GM12878 (cell line): ENCODE measurements around the gene PLXNB2. TPM values are rescaled to one million over a fixed set of nuclear protein-coding genes. Genes with fewer than 3 reads are reported as not detected.
A peak's percentile ranks its signal among the peaks of the same experiment; 100 is the strongest.

Experiments
- ATAC-seq: fragments of 200-7000 bp; cut with Tn5 transposase; 3 replicates; pipeline ENCODE4 v1.9.1; 2020; ENCODE audit warnings: mild to moderate bottlenecking, moderate library complexity
- BruUV-seq: library from RNA; stranded (reverse); fragments of 400-500 nt; replicated peaks from 2 replicates; lab custom pipeline; 2021; lab: Mats Ljungman, UMichigan
- CTCF ChIA-PET: fragments of 300-600 bp; sonication (Branson Sonifier 250); formaldehyde crosslinking; extraction: SDS; loops from one replicate; lab custom pipeline; 2021; ENCODE audit warnings: inconsistent platforms; lab: Yijun Ruan, JAX
- POLR2A ChIA-PET: fragments of 350-600 bp; formaldehyde crosslinking; extraction: SDS; loops from one replicate; lab custom pipeline; 2021; ENCODE audit warnings: inconsistent platforms; lab: Charles Lee
- RAD21 ChIA-PET: fragments of 300-600 bp; sonication (Branson Sonifier 250); formaldehyde crosslinking; loops from one replicate; lab custom pipeline; 2023; ENCODE audit warnings: antibody characterized with exemption; ENCODE audit not compliant: unreplicated experiment; lab: Charles Lee
- SMC1A ChIA-PET: fragments of 300-600 bp; sonication (Branson Sonifier 250); formaldehyde crosslinking; loops from one replicate; lab custom pipeline; 2023; ENCODE audit not compliant: unreplicated experiment, uncharacterized antibody; lab: Charles Lee
- DNase-seq: peaks from one replicate; pipeline ENCODE4 v3.0.0-alpha.2; 2011; ENCODE audit warnings: low read depth, low spot score
- FAIRE-seq: peaks from 3 replicates; lab custom pipeline; 2011; peaks lifted over from hg19 to GRCh38; lab: Jason Lieb, UNC
- H2AFZ ChIP-seq: 2 replicates; pipeline ENCODE4 v1.6.0; 2011; ENCODE audit warnings: low read depth, low read length, control low read depth; ENCODE audit not compliant: control insufficient read depth
- H3K27ac ChIP-seq: 2 replicates; pipeline ENCODE4 v1.5.1; 2011; ENCODE audit warnings: control low read depth; ENCODE audit not compliant: control insufficient read depth, insufficient read depth
- H3K27me3 ChIP-seq, 2 experiments: replicated peaks in 1 of 2; 2 replicates each; pipeline versions ENCODE4 v1.6.0 to v1.6.1; 2011; ENCODE audit warnings: low read length in 1 of 2; ENCODE audit not compliant: control insufficient read depth in 2 of 2, insufficient read depth in 2 of 2
- H3K36me3 ChIP-seq, 2 experiments: 2 replicates each; pipeline ENCODE4 v1.5.1; 2011; ENCODE audit warnings: low read length in 1 of 2; ENCODE audit not compliant: control insufficient read depth in 2 of 2, insufficient read depth in 2 of 2
- H3K4me1 ChIP-seq: 2 replicates; pipeline ENCODE4 v1.6.1; 2011; ENCODE audit warnings: mild to moderate bottlenecking, low read length, moderate library complexity, mixed read lengths; ENCODE audit not compliant: control insufficient read depth, insufficient read depth
- H3K4me2 ChIP-seq: 2 replicates; pipeline ENCODE4 v1.6.0; 2011; ENCODE audit warnings: control low read depth; ENCODE audit not compliant: control insufficient read depth, insufficient read depth
- H3K4me3 ChIP-seq: fragments of 200-600 bp; sonication (generic); 2 replicates; pipeline ENCODE4 v1.5.1; 2016
- H3K79me2 ChIP-seq: 2 replicates; pipeline ENCODE4 v1.6.0; 2011; ENCODE audit warnings: low read length; ENCODE audit not compliant: control insufficient read depth, insufficient read depth
- H3K9ac ChIP-seq: 2 replicates; pipeline ENCODE4 v1.8.0; 2011; ENCODE audit warnings: low read length, control low read depth, mixed read lengths; ENCODE audit not compliant: control insufficient read depth, insufficient read depth
- H3K9me3 ChIP-seq: replicated peaks from 3 replicates; pipeline ENCODE4 v1.5.1; 2011; ENCODE audit warnings: mild to moderate bottlenecking, low read length; ENCODE audit not compliant: control insufficient read depth, insufficient read depth
- H4K20me1 ChIP-seq: 2 replicates; pipeline ENCODE4 v1.6.0; 2011; ENCODE audit not compliant: control insufficient read depth, insufficient read depth
- EGR1 ChIP-seq, 2 experiments: IDR thresholded peaks; 1 replicate in 1 of 2; 2 replicates in 1 of 2; pipeline ENCODE4 v1.6.1; 2011 to 2012; ENCODE audit warnings: low read depth in 2 of 2, low read length in 2 of 2, borderline replicate concordance in 1 of 2, mild to moderate bottlenecking in 1 of 2, moderate library complexity in 1 of 2
- GATAD2B ChIP-seq: fragments of 450-650 bp; conservative IDR thresholded peaks from 2 replicates; pipeline ENCODE4 v1.6.1; 2017; ENCODE audit warnings: low read depth, mild to moderate bottlenecking, moderate library complexity
- HDAC2 ChIP-seq: fragments of 200-600 bp; sonication (generic); IDR thresholded peaks from 2 replicates; pipeline ENCODE4 v1.6.1; 2017
- HDAC6 ChIP-seq: fragments of 200-600 bp; sonication (generic); IDR thresholded peaks from one replicate; pipeline ENCODE4 v1.8.0; 2017; ENCODE audit warnings: antibody characterized with exemption; ENCODE audit not compliant: unreplicated experiment
- IKZF1 ChIP-seq: fragments of 450-650 bp; conservative IDR thresholded peaks from 2 replicates; pipeline ENCODE4 v1.6.1; 2017; ENCODE audit warnings: antibody characterized with exemption, mild to moderate bottlenecking
- JUND ChIP-seq: IDR thresholded peaks from 2 replicates; pipeline ENCODE4 v1.6.1; 2012; ENCODE audit warnings: low read depth, mild to moderate bottlenecking, low read length, improper control_type of control experiment, moderate library complexity
- LARP7 ChIP-seq: fragments of 450-650 bp; IDR thresholded peaks from 2 replicates; pipeline ENCODE4 v1.6.1; 2017; ENCODE audit warnings: mild to moderate bottlenecking
- MYB ChIP-seq: fragments of 150-350 bp; IDR thresholded peaks from 2 replicates; pipeline ENCODE4 v1.6.1; 2014; ENCODE audit warnings: mild to moderate bottlenecking, low read depth, low read length, borderline replicate concordance
- RCOR1 ChIP-seq: conservative IDR thresholded peaks from 2 replicates; pipeline ENCODE4 v1.6.1; 2012; ENCODE audit warnings: low read depth, low read length, improper control_type of control experiment
- SREBF2 ChIP-seq: IDR thresholded peaks from 2 replicates; pipeline ENCODE4 v1.6.1; 2012; ENCODE audit warnings: mild to moderate bottlenecking, low read length
- WGBS: methylation state at CpG from one replicate; pipeline ENCODE4 v1.1.6; 2016; ENCODE audit warnings: low lambda C conversion rate; ENCODE audit not compliant: insufficient replicate concordance, insufficient coverage; ENCODE audit errors: missing lambda C conversion rate; 5-methylcytosine and 5-hydroxymethylcytosine counted together
- in situ Hi-C: fragments of 300-500 bp; cut with MboI; formaldehyde crosslinking; loops from 9 replicates; pipeline ENCODE4 v1.14.3; 2018; ENCODE audit warnings: mixed read lengths
- intact Hi-C: fragments of 100-400 bp; cut with micrococcal nuclease; formaldehyde crosslinking; loops from one replicate; pipeline ENCODE4 v1.14.2; 2022; ENCODE audit not compliant: unreplicated experiment
- polyA plus RNA-seq, 11 experiments: library from polyadenylated mRNA; depleted of rRNA in 4 of 11; unstranded in 6 of 11; stranded (reverse) in 5 of 11; fragments of >200 nt; fragmentation: Nextera tagmentation in 4 of 11; fragmentation: Illumina TruSeq in 1 of 11; extraction: Ambion mirVana in 4 of 11; extraction: Trizol in 1 of 11; gene quantifications; 1 replicate in 1 of 11; 2 replicates in 10 of 11; pipeline versions ENCODE4 v1.2.1 to v1.2.3, GENCODE V29; 2011 to 2016; ENCODE audit warnings: inconsistent platforms in 2 of 11, missing spikeins in 2 of 11, low read depth in 1 of 11
- total RNA-seq, 4 experiments: library from RNA; depleted of rRNA in 3 of 4; stranded (reverse); fragments of >200 nt in 3 of 4; fragmentation: Illumina TruSeq in 1 of 4; extraction: Trizol in 1 of 4; gene quantifications; 2 replicates each; pipeline versions ENCODE4 v1.2.1 to v1.2.3, GENCODE V29; 2013 to 2021
- TF ChIP-seq, protein P1 (sequence below): fragments of 450-650 bp; IDR thresholded peaks from 2 replicates; pipeline ENCODE4 v1.6.1; 2017; ENCODE audit warnings: low read depth, mild to moderate bottlenecking, moderate library complexity
- TF ChIP-seq, protein P2 (sequence below): fragments of 450-650 bp; IDR thresholded peaks from 2 replicates; pipeline ENCODE4 v1.6.1; 2017; ENCODE audit warnings: mild to moderate bottlenecking

PLXNB2 gene
- total and polyA plus RNA-seq, 10 of the 15 experiments (the other 5 are each of a cell fraction or from before 2014, with no cell fraction given): 0.68 to 134 (median 41.9) TPM

GRCh38 chr22:50306753-50307749, at the start of gene PLXNB2 (continued):
- TF ChIP-seq EGR1 (IDR thresholded peaks at IDR 0.05; ENCODE audit: borderline replicate concordance in 1 of 2, low read depth in 2 of 2, low read length in 2 of 2) (peak in 1 of 2 experiments; percentile 40; a peak in 1 of 3 replicates), JUND (no peak), IKZF1 (peak; percentile 66), LARP7 (peak; percentile 73; the same call in 1 of the 2 replicates)

DNA sequence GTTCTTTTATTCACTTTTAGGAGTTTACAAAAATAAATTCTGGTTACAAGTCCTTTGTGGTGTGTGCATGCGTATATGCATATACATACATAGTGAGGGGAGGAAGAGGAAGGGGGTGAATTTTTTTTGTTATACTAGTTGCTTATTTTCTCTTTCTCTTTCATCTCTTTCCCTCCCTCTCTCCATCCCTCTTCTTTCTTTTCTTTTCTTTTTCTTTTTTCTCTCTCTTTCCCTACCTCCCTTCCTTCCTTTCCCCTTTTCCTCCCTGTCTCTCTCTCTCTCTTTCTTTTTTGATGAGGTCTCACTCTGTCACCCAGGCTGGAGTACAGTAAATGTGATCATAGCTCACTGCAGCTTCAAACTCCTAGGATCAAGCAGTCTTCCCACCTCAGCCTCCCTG, 49.8 kb upstream of the PLXNB2 start:
- H3K9ac ChIP-seq: no peak overlapping the region
- H3K27me3 ChIP-seq: no peaks in the 10 kb centered on the region
- DNase-seq: no peak
- 100% methylated on average over 1 of the region's 1 CpG for WGBS
- no peak for ATAC-seq
- H3K36me3 ChIP-seq: peaks cover 0 to 2% of the 10 kb centered on the region in 2 experiments; a peak in 3 of 4 replicates
- no peaks in the 10 kb centered on the region for H4K20me1 ChIP-seq
- H3K79me2 ChIP-seq: peaks cover 8% of the 10 kb centered on the region
- CTCF ChIA-PET: no interaction called here
- H3K4me2 ChIP-seq: no peak overlapping the region
- in situ Hi-C loops: no loop called here
- no TSS peak for BruUV-seq
- RAD21 ChIA-PET: no interaction called here
- no peaks in the 10 kb centered on the region for H3K9me3 ChIP-seq
- no peak overlapping the region for H2AFZ ChIP-seq
- no peak for TF ChIP-seq RCOR1
- TF ChIP-seq MYB: no peak
- TF ChIP-seq, protein P1, sequence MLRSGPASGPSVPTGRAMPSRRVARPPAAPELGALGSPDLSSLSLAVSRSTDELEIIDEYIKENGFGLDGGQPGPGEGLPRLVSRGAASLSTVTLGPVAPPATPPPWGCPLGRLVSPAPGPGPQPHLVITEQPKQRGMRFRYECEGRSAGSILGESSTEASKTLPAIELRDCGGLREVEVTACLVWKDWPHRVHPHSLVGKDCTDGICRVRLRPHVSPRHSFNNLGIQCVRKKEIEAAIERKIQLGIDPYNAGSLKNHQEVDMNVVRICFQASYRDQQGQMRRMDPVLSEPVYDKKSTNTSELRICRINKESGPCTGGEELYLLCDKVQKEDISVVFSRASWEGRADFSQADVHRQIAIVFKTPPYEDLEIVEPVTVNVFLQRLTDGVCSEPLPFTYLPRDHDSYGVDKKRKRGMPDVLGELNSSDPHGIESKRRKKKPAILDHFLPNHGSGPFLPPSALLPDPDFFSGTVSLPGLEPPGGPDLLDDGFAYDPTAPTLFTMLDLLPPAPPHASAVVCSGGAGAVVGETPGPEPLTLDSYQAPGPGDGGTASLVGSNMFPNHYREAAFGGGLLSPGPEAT: no peak
- TF ChIP-seq GATAD2B: no peak
- TF ChIP-seq HDAC2: no peak
- TF ChIP-seq SREBF2: no peak
- TF ChIP-seq HDAC6: no peak
- TF ChIP-seq, protein P2, sequence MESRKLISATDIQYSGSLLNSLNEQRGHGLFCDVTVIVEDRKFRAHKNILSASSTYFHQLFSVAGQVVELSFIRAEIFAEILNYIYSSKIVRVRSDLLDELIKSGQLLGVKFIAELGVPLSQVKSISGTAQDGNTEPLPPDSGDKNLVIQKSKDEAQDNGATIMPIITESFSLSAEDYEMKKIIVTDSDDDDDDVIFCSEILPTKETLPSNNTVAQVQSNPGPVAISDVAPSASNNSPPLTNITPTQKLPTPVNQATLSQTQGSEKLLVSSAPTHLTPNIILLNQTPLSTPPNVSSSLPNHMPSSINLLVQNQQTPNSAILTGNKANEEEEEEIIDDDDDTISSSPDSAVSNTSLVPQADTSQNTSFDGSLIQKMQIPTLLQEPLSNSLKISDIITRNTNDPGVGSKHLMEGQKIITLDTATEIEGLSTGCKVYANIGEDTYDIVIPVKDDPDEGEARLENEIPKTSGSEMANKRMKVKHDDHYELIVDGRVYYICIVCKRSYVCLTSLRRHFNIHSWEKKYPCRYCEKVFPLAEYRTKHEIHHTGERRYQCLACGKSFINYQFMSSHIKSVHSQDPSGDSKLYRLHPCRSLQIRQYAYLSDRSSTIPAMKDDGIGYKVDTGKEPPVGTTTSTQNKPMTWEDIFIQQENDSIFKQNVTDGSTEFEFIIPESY: no peak
- FAIRE-seq: peak; percentile 57
- H3K27ac ChIP-seq: no peak overlapping the region
- no peak overlapping the region for H3K4me3 ChIP-seq
- intact Hi-C loops: no loop called here
- no peaks in the 10 kb centered on the region for H3K4me1 ChIP-seq
- POLR2A ChIA-PET: no interaction called here
- SMC1A ChIA-PET: interaction anchor here (0.7 kb wide), 1 partner anchor 119 kb away, joined by 4 read pairs; no protein-coding TSS in a partner anchor
